Karpas-422 (cell line): ENCODE measurements around the gene RPS27A. TPM values are rescaled to one million over a fixed set of nuclear protein-coding genes. Genes with fewer than 3 reads are reported as not detected.
"Not testable (repeated sequence)": the region's sequence is repeated elsewhere in the genome, so short reads cannot be mapped to it uniquely, and the experiment has no call there.

Source experiments
- DNase-seq: peaks from one replicate; pipeline ENCODE4 v3.0.0-alpha.2; 2015
- H2AFZ ChIP-seq: fragments of 200-600 bp; sonication (generic); 2 replicates; pipeline ENCODE4 v1.6.1; 2014; ENCODE audit warnings: antibody characterized with exemption, low read length, mixed read lengths
- H3K27ac ChIP-seq: fragments of 200-600 bp; sonication (generic); 2 replicates; pipeline ENCODE4 v1.5.1; 2014; ENCODE audit warnings: mild to moderate bottlenecking, low read length, moderate library complexity
- H3K27me3 ChIP-seq: fragments of 200-600 bp; sonication (generic); 2 replicates; pipeline ENCODE4 v1.6.1; 2014; ENCODE audit warnings: low read length, mixed read lengths
- H3K36me3 ChIP-seq: fragments of 200-600 bp; sonication (generic); 2 replicates; pipeline ENCODE4 v1.6.1; 2014; ENCODE audit warnings: low read length, mixed read lengths; ENCODE audit not compliant: insufficient read depth
- H3K4me1 ChIP-seq: fragments of 200-600 bp; sonication (generic); 2 replicates; pipeline ENCODE4 v1.6.1; 2014; ENCODE audit warnings: mild to moderate bottlenecking, low read length, mixed read lengths
- H3K4me2 ChIP-seq: fragments of 200-600 bp; sonication (generic); 2 replicates; pipeline ENCODE4 v1.6.1; 2014; ENCODE audit warnings: low read length, low read depth, mild to moderate bottlenecking; ENCODE audit not compliant: poor library complexity, severe bottlenecking
- H3K4me3 ChIP-seq: fragments of 200-600 bp; sonication (generic); 2 replicates; pipeline ENCODE4 v1.5.1; 2014; ENCODE audit warnings: mild to moderate bottlenecking, antibody characterized with exemption, low read length, mixed read lengths
- H3K79me2 ChIP-seq: fragments of 200-600 bp; sonication (generic); 2 replicates; pipeline ENCODE4 v1.6.1; 2014; ENCODE audit warnings: mild to moderate bottlenecking, low read length, mixed read lengths
- H3K9ac ChIP-seq: fragments of 200-600 bp; sonication (generic); 2 replicates; pipeline ENCODE4 v1.6.0; 2014; ENCODE audit warnings: low read length
- H3K9me2 ChIP-seq: fragments of 200-600 bp; sonication (generic), shearing (Covaris generic); replicated peaks from 2 replicates; pipeline ENCODE4 v1.6.0; 2014; ENCODE audit warnings: mild to moderate bottlenecking, low read length, moderate library complexity; ENCODE audit not compliant: insufficient read depth
- H3K9me3 ChIP-seq: fragments of 300-700, 200-600 bp; sonication (generic); 2 replicates; pipeline ENCODE4 v1.6.1; 2014; ENCODE audit warnings: low read length, mixed read lengths
- H4K20me1 ChIP-seq: fragments of 200-600 bp; sonication (generic); 2 replicates; pipeline ENCODE4 v1.6.1; 2014; ENCODE audit warnings: mild to moderate bottlenecking, antibody characterized with exemption, low read length, low read depth; ENCODE audit not compliant: insufficient read depth
- total RNA-seq: library from RNA; depleted of rRNA; stranded (reverse); fragments of >200 nt; shearing (Covaris generic); gene quantifications from 2 replicates; pipeline ENCODE4 v1.2.3, GENCODE V29; 2014; ENCODE audit warnings: low replicate concordance

Gene RPS27A
- total RNA-seq, 1 experiment from 2014 or later, result 2,669 TPM

- H2AFZ ChIP-seq, result peak overlapping the region; percentile 97
- no peak for DNase-seq
- H3K9me2 ChIP-seq, result 0 out of 2 replicates have a peak, but pooled peaks cover 2% of the 10 kb centered on the region
- H3K36me3 ChIP-seq, result peaks cover 38% of the 10 kb centered on the region
- H3K4me3 ChIP-seq, result peak overlapping the region; percentile 96
- peaks cover 67% of the 10 kb centered on the region for H3K79me2 ChIP-seq
- H3K4me2 ChIP-seq, result peak overlapping the region; percentile 86
- H3K9me3 ChIP-seq, result no peaks in the 10 kb centered on the region
- H3K27me3 ChIP-seq, result no peaks in the 10 kb centered on the region
- H3K9ac ChIP-seq, result peak overlapping the region; percentile 98
- H4K20me1 ChIP-seq, result peaks cover 19% of the 10 kb centered on the region
- H3K27ac ChIP-seq, result peak overlapping the region; percentile 90
- H3K4me1 ChIP-seq, result peaks cover 42% of the 10 kb centered on the region
Observed at GRCh38 chr2:55231546-55232083, 873 bp upstream of the RPS27A start.

DNA sequence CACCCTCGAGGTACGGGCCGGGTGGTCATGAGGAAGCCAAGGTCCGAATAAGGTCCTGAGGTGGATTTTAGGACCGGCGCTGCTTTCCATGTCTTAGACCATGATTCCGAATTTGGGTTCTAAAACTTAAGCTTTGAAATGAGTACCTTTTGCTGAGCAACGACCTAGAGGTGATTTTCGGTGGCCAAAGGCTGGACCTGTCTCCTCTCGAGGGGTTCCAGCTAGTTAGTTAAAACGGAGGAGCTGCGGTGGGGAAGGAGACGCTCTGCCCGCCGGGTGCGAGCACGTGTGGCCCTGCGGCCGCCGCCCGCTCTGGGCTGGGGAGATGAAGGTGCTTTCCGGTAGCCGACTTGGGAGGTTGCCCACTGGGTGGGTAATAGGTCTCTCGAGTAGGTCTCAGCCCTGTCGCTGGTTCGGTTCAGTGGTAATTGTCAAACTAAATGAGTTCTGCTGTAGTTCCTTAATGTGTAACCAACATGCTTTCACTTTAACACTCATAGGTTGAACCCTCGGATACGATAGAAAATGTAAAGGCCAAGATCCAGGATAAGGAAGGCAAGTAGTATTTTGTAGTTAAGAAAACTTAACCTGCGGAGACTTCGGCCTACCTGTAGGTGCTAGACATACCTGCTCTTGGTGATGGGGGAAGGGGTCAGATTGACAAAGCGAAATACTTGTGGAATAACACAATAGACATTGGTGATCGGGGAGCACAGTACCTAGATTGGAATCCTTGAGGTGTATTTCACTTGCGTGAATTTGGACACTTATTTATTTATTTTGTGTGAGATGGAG, 572 bp downstream of the RPS27A start:
- no peak overlapping the region for H2AFZ ChIP-seq
- H3K9ac ChIP-seq, result peak overlapping the region; percentile 98
- no peaks in the 10 kb centered on the region for H3K27me3 ChIP-seq
- peak overlapping the region; percentile 96 for H3K4me3 ChIP-seq
- H3K27ac ChIP-seq, result peak overlapping the region; percentile 90
- H3K79me2 ChIP-seq, result peaks cover 57% of the 10 kb centered on the region
- H3K4me2 ChIP-seq, result peak overlapping the region; percentile 86
- H3K4me1 ChIP-seq, result peaks cover 37% of the 10 kb centered on the region
- H3K9me3 ChIP-seq, result no peaks in the 10 kb centered on the region
- H4K20me1 ChIP-seq, result peaks cover 19% of the 10 kb centered on the region
- H3K9me2 ChIP-seq, result 0 out of 2 replicates have a peak, but pooled peaks cover 2% of the 10 kb centered on the region
- H3K36me3 ChIP-seq, result peaks cover 46% of the 10 kb centered on the region
- peak; percentile 71 for DNase-seq

DNA sequence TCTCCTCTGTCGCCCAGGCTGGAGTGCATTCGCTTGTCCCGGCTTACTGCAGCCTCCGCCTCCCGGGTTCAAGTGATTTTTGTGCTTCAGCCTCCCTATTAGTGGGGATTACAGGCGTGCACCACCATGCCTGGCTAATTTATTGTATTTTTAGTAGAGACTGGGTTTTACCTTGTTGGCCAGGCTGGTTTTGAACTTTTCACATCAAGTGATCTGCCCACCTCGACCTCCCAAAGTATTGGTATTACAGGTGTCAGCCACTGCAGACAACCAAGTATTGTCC, 1.1 kb downstream of the RPS27A start:
- Histone ChIP-seq H3K27me3 (no peaks in the 10 kb centered on the region), H3K4me1 (peaks cover 32% of the 10 kb centered on the region), H3K79me2 (peaks cover 52% of the 10 kb centered on the region), H3K9me2 (0 out of 2 replicates have a peak, but pooled peaks cover 2% of the 10 kb centered on the region), H4K20me1 (peaks cover 19% of the 10 kb centered on the region), H3K9me3 (no peaks in the 10 kb centered on the region), H3K4me2 (peak overlapping the region; percentile 86), H3K9ac (peak overlapping the region; percentile 98), H3K36me3 (peaks cover 46% of the 10 kb centered on the region), H3K27ac (peak overlapping the region; percentile 90), H3K4me3 (peak overlapping the region; percentile 96), H2AFZ (no peak overlapping the region)
- DNase-seq, result no peak

GRCh38 chr2:55235724-55236538, 3.4 kb downstream of the RPS27A start:
- Histone ChIP-seq H3K4me2 (no peak overlapping the region), H3K9me2 (no peaks in the 10 kb centered on the region), H3K27me3 (no peaks in the 10 kb centered on the region), H3K9ac (no peak overlapping the region), H3K4me3 (no peak overlapping the region), H3K27ac (no peak overlapping the region), H3K36me3 (peaks cover 49% of the 10 kb centered on the region), H3K9me3 (no peaks in the 10 kb centered on the region), H4K20me1 (peaks cover 19% of the 10 kb centered on the region), H3K79me2 (peaks cover 35% of the 10 kb centered on the region), H3K4me1 (peaks cover 23% of the 10 kb centered on the region), H2AFZ (no peak overlapping the region)
- no peak for DNase-seq

DNA sequence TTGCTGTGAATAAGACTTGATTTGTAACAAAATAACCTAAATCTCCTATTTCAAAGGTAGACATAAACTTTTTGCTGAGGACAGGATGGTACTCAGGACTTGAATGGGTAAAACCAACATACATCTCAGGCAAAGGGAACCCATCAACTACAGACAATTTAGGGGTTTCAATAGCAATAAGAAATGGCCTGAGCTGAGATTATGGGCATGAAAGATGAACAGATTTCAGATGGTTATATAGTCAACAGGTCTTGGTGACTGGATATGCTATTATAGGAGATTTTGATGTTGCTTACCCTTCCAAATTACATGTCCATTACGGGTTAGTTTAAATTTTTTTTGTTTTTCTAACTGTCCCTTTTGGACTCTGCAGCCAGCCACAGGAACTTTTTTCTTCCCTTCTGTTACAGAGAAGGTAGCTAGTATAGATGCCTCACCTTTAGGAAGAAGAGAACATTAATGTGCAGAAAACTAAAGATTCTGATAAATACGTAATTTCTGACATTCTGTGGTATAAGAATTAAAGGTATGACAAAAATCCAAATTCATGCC, 4.6 kb downstream of the RPS27A start:
- Histone ChIP-seq H2AFZ (no peak overlapping the region), H3K79me2 (peaks cover 24% of the 10 kb centered on the region), H3K9me3 (no peaks in the 10 kb centered on the region), H3K27me3 (no peaks in the 10 kb centered on the region), H4K20me1 (peaks cover 19% of the 10 kb centered on the region), H3K4me1 (peaks cover 18% of the 10 kb centered on the region), H3K4me2 (no peak overlapping the region), H3K9me2 (no peaks in the 10 kb centered on the region), H3K9ac (no peak overlapping the region), H3K36me3 (peaks cover 50% of the 10 kb centered on the region), H3K27ac (no peak overlapping the region), H3K4me3 (no peak overlapping the region)
- DNase-seq, result peak; percentile 60

DNA sequence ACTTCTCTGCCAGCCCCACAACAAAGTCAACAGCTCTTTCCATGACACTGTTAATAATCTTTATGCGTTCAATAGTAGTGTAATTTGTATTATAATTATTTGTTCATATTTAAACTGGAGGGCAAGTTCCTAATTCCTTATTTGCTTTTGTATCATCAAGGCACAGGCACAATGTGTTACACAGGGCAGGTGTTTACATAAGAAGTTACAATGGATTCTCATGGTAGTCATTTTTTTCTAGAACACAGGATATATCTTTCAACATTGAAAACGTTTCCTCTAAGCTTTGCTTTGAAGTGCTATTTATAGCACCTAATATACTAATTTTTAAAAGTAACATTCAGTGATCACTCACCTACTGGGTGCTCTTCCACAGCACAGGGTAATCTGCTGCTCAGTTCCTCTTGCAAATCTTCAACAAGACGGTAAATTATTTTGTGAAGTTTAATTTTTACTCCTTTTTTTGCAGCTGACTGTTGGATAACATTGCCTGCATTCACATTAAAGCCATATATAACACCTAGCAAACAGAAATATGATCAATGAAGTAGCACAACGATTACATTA, 7.3 kb downstream of the RPS27A start:
- Histone ChIP-seq H3K36me3 (peaks cover 47% of the 10 kb centered on the region; the same call in 1 of the 2 replicates), H3K9ac (no peak overlapping the region), H3K79me2 (no peaks in the 10 kb centered on the region), H3K9me3 (no peaks in the 10 kb centered on the region), H3K9me2 (no peaks in the 10 kb centered on the region), H3K4me1 (peaks cover 6% of the 10 kb centered on the region; the same call in 1 of the 2 replicates), H3K27me3 (no peaks in the 10 kb centered on the region), H3K4me3 (no peak overlapping the region), H4K20me1 (peaks cover under 1% of the 10 kb centered on the region; the same call in 1 of the 2 replicates), H3K4me2 (no peak overlapping the region), H3K27ac (no peak overlapping the region), H2AFZ (no peak overlapping the region)
- no peak for DNase-seq

DNA sequence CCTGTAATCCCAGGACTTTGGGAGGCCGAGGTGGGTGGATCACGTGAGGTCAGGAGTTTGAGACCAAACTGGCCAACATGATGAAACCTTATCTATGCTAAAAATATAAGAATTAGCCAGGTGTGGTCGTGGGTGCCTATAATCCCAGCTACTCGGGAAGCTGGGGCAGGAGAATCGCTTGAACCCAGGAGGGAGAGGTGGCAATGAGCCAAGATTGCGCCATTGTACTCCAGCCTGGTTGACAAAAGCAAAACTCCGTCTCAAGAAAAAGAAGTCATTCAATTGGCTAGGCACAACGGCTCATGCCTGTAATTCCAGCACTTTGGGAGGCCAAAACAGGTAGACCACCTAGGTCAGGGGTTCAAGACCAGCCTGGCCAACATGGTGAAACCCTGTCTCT, 9.1 kb downstream of the RPS27A start:
- H3K9ac ChIP-seq, H3K27me3 ChIP-seq, H3K79me2 ChIP-seq, H3K4me3 ChIP-seq, DNase-seq, H3K9me3 ChIP-seq, H2AFZ ChIP-seq, H3K4me2 ChIP-seq, H3K4me1 ChIP-seq, H3K9me2 ChIP-seq, H3K27ac ChIP-seq, H4K20me1 ChIP-seq: not testable (repeated sequence)
- H3K36me3 ChIP-seq, result peaks cover 45% of the 10 kb centered on the region
